ENCODE measurements around the gene LASP1NB.
"Not testable (repeated sequence)": the region's sequence is repeated elsewhere in the genome, so short reads cannot be mapped to it uniquely, and the experiment has no call there.

LASP1NB gene

GRCh38 chr17:38918129-38918913 lies 7.1 kb upstream of the LASP1NB start:
- ATAC-seq, result no peak
- no peak for DNase-seq

GRCh38 chr17:38918916-38919315 lies 6.5 kb upstream of the LASP1NB start:
- DNase-seq (no peak), ATAC-seq (no peak)

DNA sequence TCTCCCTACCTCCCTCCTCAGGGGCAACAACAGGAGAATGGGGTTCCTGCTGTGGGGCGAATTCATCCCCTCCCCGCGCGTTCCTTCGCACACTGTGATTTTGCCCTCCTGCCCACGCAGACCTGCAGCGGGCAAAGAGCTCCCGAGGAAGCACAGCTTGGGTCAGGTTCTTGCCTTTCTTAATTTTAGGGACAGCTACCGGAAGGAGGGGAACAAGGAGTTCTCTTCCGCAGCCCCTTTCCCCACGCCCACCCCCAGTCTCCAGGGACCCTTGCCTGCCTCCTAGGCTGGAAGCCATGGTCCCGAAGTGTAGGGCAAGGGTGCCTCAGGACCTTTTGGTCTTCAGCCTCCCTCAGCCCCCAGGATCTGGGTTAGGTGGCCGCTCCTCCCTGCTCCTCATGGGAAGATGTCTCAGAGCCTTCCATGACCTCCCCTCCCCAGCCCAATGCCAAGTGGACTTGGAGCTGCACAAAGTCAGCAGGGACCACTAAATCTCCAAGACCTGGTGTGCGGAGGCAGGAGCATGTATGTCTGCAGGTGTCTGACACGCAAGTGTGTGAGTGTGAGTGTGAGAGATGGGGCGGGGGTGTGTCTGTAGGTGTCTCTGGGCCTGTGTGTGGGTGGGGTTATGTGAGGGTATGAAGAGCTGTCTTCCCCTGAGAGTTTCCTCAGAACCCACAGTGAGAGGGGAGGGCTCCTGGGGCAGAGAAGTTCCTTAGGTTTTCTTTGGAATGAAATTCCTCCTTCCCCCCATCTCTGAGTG lies 5.9 kb upstream of the LASP1NB start:
- DNase-seq, result no peak

GRCh38 chr17:38920374-38921291 lies 4.8 kb upstream of the LASP1NB start:
- no peak for ATAC-seq
- DNase-seq, result no peak

More for the DNA sequence above, 5.9 kb upstream of the LASP1NB start:
- ATAC-seq, result no peak

DNA sequence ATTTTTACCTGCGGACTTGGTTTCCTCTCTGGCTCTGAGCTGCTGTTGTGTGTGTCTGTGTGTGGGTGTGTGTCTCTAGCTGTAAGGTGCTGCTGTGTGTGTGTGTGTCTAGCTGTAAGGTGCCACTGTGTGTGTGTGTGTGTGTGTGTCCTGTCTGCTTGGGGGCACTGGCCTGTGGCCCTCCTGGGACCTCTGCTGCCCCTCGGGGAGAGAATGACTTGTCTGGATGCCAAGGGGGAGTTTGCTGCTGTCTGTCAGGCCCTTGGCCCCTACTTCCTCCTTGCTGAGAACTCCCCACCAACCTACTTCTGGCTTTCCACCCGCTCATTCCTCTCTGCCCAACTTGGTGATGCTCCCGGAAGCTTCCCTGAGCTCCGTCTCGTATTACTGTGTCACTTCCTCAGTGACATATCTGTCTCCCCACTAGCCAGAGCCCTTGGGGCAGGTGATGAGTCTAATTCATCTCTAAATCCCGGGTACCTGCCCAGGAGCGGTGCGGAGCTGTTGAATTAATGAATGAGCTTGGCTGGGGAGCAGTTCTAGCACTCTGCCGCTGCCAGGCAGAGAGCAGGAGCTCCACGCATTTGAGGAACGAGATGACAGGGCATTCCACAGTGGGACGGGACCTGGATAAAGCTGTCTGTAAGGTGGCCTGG lies 3.5 kb upstream of the LASP1NB start:
- no peak for DNase-seq
- no peak for ATAC-seq

- no peak for ATAC-seq
- DNase-seq, result no peak
Measured at GRCh38 chr17:38922538-38923297, 2.7 kb upstream of the LASP1NB start.

- peak; percentile 89 for ATAC-seq
- DNase-seq, result no peak
Measured at GRCh38 chr17:38926293-38927070, 1.1 kb downstream of the LASP1NB start.

DNA sequence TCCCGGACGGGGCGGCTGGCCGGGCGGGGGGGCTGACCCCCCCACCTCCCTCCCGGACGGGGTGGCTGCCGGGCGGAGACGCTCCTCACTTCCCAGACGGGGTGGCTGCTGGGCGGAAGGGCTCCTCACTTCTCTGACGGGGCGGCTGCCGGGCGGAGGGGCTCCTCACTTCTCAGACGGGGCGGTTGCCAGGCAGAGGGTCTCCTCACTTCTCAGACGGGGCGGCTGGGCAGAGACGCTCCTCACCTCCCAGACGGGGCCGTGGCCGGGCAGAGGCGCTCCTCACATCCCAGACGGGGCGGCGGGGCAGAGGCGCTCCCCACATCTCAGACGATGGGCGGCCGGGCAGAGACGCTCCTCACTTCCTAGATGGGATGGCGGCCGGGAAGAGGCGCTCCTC lies 5.4 kb downstream of the LASP1NB start:
- not testable (repeated sequence) for ATAC-seq, DNase-seq

- not testable (repeated sequence) for ATAC-seq
Measured at GRCh38 chr17:38933962-38934361, 8.5 kb downstream of the LASP1NB start.

GRCh38 chr17:38939987-38940386 lies 14.6 kb downstream of the LASP1NB start:
- DNase-seq, result no peak
- no peak for ATAC-seq

More at GRCh38 chr17:38933962-38934361, 8.5 kb downstream of the LASP1NB start:
- DNase-seq, result not testable (repeated sequence)

DNA sequence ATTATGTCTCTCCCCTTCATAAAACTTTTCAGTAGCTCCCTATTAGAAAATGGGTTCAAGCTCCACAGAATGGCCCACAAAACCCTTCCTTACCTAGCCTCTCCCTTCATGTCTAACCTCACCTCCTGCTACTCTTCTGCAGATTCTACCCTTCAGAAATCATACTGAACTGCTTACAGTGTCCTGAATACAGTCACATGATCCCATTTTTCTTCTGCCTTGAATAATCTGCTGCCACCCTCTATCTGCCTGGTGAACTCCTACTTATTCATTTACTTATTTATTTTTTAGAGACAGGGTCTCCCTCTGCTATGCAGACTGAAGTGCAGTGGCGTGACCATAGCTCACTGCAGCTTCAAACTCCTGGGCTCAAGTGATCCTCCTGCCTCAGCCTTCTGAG lies 15.0 kb downstream of the LASP1NB start:
- DNase-seq (no peak), ATAC-seq (no peak)

DNA sequence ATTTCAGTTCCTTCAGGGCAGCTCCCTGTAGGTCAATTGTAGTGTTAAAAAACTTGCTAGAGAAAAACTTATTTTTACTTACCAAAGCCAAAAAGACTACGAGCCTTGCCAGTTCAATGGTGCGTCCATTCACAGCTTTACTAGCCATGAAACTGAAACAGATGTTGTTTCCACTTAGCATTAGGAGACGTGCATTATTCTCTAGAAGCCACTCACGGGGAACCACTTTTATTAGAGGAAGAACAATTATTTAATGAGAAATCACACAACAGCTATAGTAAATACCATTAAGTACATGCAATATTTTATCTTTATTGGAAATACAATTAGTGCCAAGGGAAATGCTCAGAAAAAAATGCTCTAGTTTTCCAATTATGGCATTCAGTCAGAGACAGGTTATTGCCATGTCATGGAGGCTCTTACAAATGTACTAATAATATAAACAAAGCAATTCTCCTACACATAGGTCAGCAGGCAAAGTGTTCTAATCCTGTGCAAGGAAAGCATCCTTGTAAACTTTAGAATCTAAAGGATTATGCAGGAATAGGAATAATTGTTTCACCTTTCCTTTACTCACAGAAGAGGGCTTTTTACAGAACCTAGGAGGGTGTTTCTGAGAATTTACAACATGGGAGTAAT lies 17.4 kb downstream of the LASP1NB start:
- DNase-seq, result no peak

DNA sequence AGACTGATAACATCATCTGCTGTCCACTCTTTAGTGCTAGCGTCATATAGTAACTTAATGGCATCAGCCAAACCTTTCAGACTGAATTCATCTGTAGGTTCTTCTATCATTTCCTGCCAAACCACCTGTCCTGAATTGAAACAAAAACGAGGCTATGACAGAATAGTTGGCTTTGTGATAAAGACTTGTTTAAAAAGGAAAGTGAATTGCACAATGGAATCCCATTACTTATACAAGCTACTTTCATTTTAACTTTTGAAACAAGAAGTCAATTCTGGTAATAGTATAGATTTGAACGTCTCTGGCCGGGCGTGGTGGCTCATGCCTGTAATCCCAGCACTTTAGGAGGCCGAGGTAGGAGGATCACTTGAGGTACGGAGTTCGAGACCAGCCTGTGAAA lies 18.2 kb downstream of the LASP1NB start:
- DNase-seq (no peak), ATAC-seq (no peak)

More for the DNA sequence above, 17.4 kb downstream of the LASP1NB start:
- no peak for ATAC-seq

- DNase-seq, result no peak
- ATAC-seq, result no peak
Measured at GRCh38 chr17:38947189-38947588, 21.8 kb downstream of the LASP1NB start.

DNA sequence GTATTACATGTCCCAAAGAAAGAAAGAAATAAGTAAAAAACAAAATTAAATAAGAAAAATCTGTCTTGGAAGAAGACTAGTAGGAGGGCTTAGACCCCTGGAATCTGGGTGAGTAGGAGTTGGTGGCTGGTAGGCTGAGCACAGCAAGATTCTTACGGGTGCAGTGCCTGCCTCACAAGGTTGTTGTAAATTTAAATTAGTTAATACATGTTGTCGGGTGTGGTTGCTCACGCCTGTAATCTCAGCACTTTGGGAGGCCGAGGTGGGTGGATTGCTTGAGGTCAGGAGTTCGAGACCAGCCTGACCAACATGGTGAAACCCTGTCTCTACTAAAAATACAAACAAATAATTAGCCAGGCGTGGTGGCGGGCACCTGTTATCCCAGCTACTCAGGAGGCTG lies 28.4 kb downstream of the LASP1NB start:
- not testable (repeated sequence) for DNase-seq, ATAC-seq

DNA sequence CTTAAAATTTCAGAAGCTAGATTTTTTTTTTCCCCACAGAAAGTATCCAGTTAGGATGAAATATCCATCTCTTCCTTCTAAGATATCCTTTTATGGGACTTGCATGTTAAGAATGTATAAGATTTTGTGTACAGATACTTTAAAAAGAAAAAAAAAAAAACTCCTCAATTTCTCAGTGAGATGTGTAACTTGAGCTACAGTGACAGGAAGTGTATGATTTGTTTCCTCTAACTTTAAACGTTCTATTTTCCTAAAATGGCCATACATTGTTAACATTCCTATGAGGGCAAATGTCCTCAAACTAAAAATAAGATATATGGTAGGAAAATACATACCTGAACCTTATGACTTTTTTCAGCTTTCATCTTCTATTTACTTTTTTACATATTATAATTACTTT lies 32.9 kb downstream of the LASP1NB start:
- DNase-seq, result no peak
- ATAC-seq, result no peak

GRCh38 chr17:38958756-38959155 lies 33.3 kb downstream of the LASP1NB start:
- ATAC-seq, result no peak
- no peak for DNase-seq

DNA sequence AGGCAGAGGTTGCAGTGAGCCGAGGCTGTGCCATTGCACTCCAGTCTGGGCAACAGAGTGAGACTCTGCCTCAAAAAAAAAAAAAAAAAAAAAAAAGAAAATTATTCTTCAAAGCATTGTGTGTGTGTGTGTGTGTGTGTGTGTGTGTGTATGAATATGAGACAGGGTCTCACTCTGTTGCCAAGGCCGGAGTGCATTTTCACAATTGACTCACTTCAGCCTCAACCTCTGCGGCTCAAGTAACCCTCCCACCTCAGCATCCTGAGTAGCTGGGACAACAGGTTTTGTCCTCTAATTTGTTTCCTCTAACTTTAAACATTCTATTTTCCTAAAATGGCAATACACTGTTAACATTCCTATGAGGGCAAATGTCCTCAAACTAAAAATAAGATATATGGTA lies 34.1 kb downstream of the LASP1NB start:
- DNase-seq (no peak), ATAC-seq (peak; percentile 63)

DNA sequence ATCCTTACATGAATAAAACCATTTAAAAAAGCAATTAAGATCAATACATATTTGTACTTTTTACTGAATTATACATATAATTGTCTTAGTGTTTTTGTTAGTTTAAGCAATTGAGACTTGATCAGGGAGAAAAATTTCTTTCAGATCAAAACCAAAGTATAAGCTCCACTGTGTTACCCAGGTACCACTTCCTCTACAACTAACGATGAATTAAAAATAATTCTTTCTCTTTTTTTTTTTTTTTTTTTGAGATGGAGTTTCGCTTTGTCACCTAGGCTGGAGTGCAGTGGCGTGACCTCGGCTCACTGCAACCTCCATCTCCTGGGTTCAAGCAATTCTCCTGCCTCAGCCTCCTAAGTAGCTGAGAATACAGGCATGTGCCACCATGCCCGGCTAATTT lies 35.0 kb downstream of the LASP1NB start:
- DNase-seq (no peak), ATAC-seq (no peak)

GRCh38 chr17:38961413-38961812 lies 36.0 kb downstream of the LASP1NB start:
- no peak for ATAC-seq
- DNase-seq, result no peak

All from stimulated activated naive CD8-positive, alpha-beta T cell treated with anti-CD3 and anti-CD28 coated beads, Interleukin-15, Interleukin-2, amounts not matched to agents 100 U/mL and 50 U/mL, for 24 hours (primary cell).